ENCODE data around the gene ROR1. TPM values are rescaled to one million over a fixed set of nuclear protein-coding genes. Genes with fewer than 3 reads are reported as not detected.
"Not testable (repeated sequence)": the region's sequence is repeated elsewhere in the genome, so short reads cannot be mapped to it uniquely, and the experiment has no call there.

ROR1 gene
- total RNA-seq, 2 experiments from 2014 or later: not detected

- peaks cover 1% of the 10 kb centered on the region for H3K27me3 Mint-ChIP-seq
- H3K4me1 Mint-ChIP-seq (ENCODE audit: low read depth): no peaks in the 10 kb centered on the region
- intact Hi-C loops (cut with micrococcal nuclease): no loop called here
- H3K27ac Mint-ChIP-seq: no peak overlapping the region
- no peak for ATAC-seq
- POLR2A ChIA-PET: interaction anchor here (0.6 kb wide), 2 partner anchors 24 to 576 kb away, joined by 3 to 5 read pairs; no protein-coding TSS in a partner anchor
- no peaks in the 10 kb centered on the region for H3K36me3 Mint-ChIP-seq (ENCODE audit: low read depth)
- CTCF ChIA-PET: interaction anchor here (0.6 kb wide), 1 partner anchor 39 kb away, joined by 3 read pairs; no protein-coding TSS in a partner anchor
- DNase-seq: no peak
- TF ChIP-seq CTCF (IDR thresholded peaks at IDR 0.05): no peak
- no peak overlapping the region for H3K4me3 Mint-ChIP-seq
- H3K9me3 Mint-ChIP-seq: no peaks in the 10 kb centered on the region
These were observed 324.0 kb downstream of the ROR1 start for GRCh38 chr1:64097859-64098258.

GRCh38 chr1:64098436-64098835 is 324.6 kb downstream of the ROR1 start:
- intact Hi-C loops (cut with micrococcal nuclease): no loop called here
- Mint-ChIP-seq H3K9me3 (no peaks in the 10 kb centered on the region), H3K27me3 (peaks cover 1% of the 10 kb centered on the region), H3K27ac (no peak overlapping the region), H3K4me1 (ENCODE audit: low read depth) (no peaks in the 10 kb centered on the region), H3K36me3 (ENCODE audit: low read depth) (no peaks in the 10 kb centered on the region), H3K4me3 (no peak overlapping the region)
- POLR2A ChIA-PET: no interaction called here
- DNase-seq (no peak), ATAC-seq (no peak)
- CTCF ChIA-PET: no interaction called here
- no peak for TF ChIP-seq CTCF (IDR thresholded peaks at IDR 0.05)

GRCh38 chr1:64098846-64099582 is 325.2 kb downstream of the ROR1 start:
- TF ChIP-seq CTCF (IDR thresholded peaks at IDR 0.05): no peak
- Mint-ChIP-seq H3K9me3 (no peaks in the 10 kb centered on the region), H3K4me3 (no peak overlapping the region), H3K27me3 (peaks cover 1% of the 10 kb centered on the region), H3K27ac (no peak overlapping the region), H3K36me3 (ENCODE audit: low read depth) (no peaks in the 10 kb centered on the region), H3K4me1 (ENCODE audit: low read depth) (no peaks in the 10 kb centered on the region)
- ATAC-seq (no peak), DNase-seq (no peak)
- POLR2A ChIA-PET: no interaction called here
- CTCF ChIA-PET: interaction anchor here (0.7 kb wide), 1 partner anchor 189 kb away, joined by 3 read pairs; no protein-coding TSS in a partner anchor
- intact Hi-C loops (cut with micrococcal nuclease): no loop called here

GRCh38 chr1:64100791-64101190 is 327.0 kb downstream of the ROR1 start:
- no peaks in the 10 kb centered on the region for H3K4me1 Mint-ChIP-seq (ENCODE audit: low read depth)
- no peak overlapping the region for H3K27ac Mint-ChIP-seq
- H3K9me3 Mint-ChIP-seq: no peaks in the 10 kb centered on the region
- TF ChIP-seq CTCF (IDR thresholded peaks at IDR 0.05): no peak
- intact Hi-C loops (cut with micrococcal nuclease): no loop called here
- H3K4me3 Mint-ChIP-seq: no peak overlapping the region
- ATAC-seq: no peak
- CTCF ChIA-PET: interaction anchor here (1.4 kb wide), 1 partner anchor 409 kb away, joined by 3 read pairs; no protein-coding TSS in a partner anchor
- H3K27me3 Mint-ChIP-seq: peaks cover 1% of the 10 kb centered on the region
- no peaks in the 10 kb centered on the region for H3K36me3 Mint-ChIP-seq (ENCODE audit: low read depth)
- DNase-seq: no peak
- POLR2A ChIA-PET: no interaction called here

GRCh38 chr1:64104585-64104984 is 330.8 kb downstream of the ROR1 start:
- intact Hi-C loops (cut with micrococcal nuclease); POLR2A ChIA-PET; H3K27ac Mint-ChIP-seq; CTCF ChIA-PET; H3K36me3 Mint-ChIP-seq (ENCODE audit: low read depth); H3K4me1 Mint-ChIP-seq (ENCODE audit: low read depth); DNase-seq; H3K9me3 Mint-ChIP-seq; H3K4me3 Mint-ChIP-seq; ATAC-seq; H3K27me3 Mint-ChIP-seq: not testable (repeated sequence)

Data from activated CD8-positive, alpha-beta T cell treated with anti-CD3 and anti-CD28 coated beads for 36 hours (primary cell).